Calu3 (cell line): ENCODE measurements around the gene ATP8A2. TPM values are rescaled to one million over a fixed set of nuclear protein-coding genes. Genes with fewer than 3 reads are reported as not detected.

ENCODE experiments used
- BruUV-seq: library from RNA; stranded (reverse); fragments of 400-500 nt; replicated peaks from 2 replicates; lab custom pipeline; 2021; lab: Mats Ljungman, UMichigan
- CTCF ChIA-PET: fragments of 300-600 bp; sonication (Branson Sonifier 250); formaldehyde crosslinking; loops from one replicate; lab custom pipeline; 2022; ENCODE audit warnings: antibody characterized with exemption; lab: Charles Lee
- DNase-seq: peaks from one replicate; pipeline ENCODE4 v3.0.0; 2022
- H3K27ac Mint-ChIP-seq: one replicate; pipeline ENCODE4 v1.8.0; 2022; ENCODE audit warnings: mixed read lengths; ENCODE audit not compliant: unreplicated experiment
- H3K27me3 Mint-ChIP-seq: one replicate; pipeline ENCODE4 v1.8.0; 2022; ENCODE audit warnings: mixed read lengths; ENCODE audit not compliant: unreplicated experiment
- H3K36me3 Mint-ChIP-seq: one replicate; pipeline ENCODE4 v1.8.0; 2022; ENCODE audit warnings: mild to moderate bottlenecking, moderate library complexity, mixed read lengths; ENCODE audit not compliant: insufficient read depth, unreplicated experiment
- H3K4me1 Mint-ChIP-seq: one replicate; pipeline ENCODE4 v1.8.0; 2022; ENCODE audit warnings: mild to moderate bottlenecking, low read depth, mixed read lengths; ENCODE audit not compliant: unreplicated experiment
- H3K4me3 Mint-ChIP-seq: one replicate; pipeline ENCODE4 v1.8.0; 2022; ENCODE audit warnings: mild to moderate bottlenecking, low read depth, moderate library complexity, mixed read lengths; ENCODE audit not compliant: unreplicated experiment
- H3K9me3 Mint-ChIP-seq: one replicate; pipeline ENCODE4 v1.8.0; 2022; ENCODE audit warnings: low read depth, mixed read lengths; ENCODE audit not compliant: unreplicated experiment
- intact Hi-C: fragments of 100-400 bp; cut with micrococcal nuclease; formaldehyde crosslinking; loops from one replicate; pipeline ENCODE4 v1.10.0; 2022; ENCODE audit not compliant: unreplicated experiment
- total RNA-seq: library from RNA; stranded (reverse); gene quantifications from 2 replicates; pipeline ENCODE4 v1.2.3, GENCODE V29; 2022
- TF ChIP-seq, protein P1 (sequence below): fragments of 200-600 bp; IDR thresholded peaks from one replicate; pipeline ENCODE4 v1.8.0; 2022; ENCODE audit warnings: antibody characterized with exemption; ENCODE audit not compliant: unreplicated experiment

Gene ATP8A2
- total RNA-seq, 1 experiment from 2014 or later: 0.05 TPM

GRCh38 chr13:25678398-25678797 is 306.6 kb downstream of the ATP8A2 start:
- Mint-ChIP-seq H3K9me3 (peaks cover 2% of the 10 kb centered on the region), H3K4me1 (no peaks in the 10 kb centered on the region), H3K27me3 (peaks cover 81% of the 10 kb centered on the region), H3K4me3 (no peak overlapping the region), H3K27ac (no peak overlapping the region), H3K36me3 (no peaks in the 10 kb centered on the region)
- intact Hi-C loops: no loop called here
- TF ChIP-seq, protein P1, sequence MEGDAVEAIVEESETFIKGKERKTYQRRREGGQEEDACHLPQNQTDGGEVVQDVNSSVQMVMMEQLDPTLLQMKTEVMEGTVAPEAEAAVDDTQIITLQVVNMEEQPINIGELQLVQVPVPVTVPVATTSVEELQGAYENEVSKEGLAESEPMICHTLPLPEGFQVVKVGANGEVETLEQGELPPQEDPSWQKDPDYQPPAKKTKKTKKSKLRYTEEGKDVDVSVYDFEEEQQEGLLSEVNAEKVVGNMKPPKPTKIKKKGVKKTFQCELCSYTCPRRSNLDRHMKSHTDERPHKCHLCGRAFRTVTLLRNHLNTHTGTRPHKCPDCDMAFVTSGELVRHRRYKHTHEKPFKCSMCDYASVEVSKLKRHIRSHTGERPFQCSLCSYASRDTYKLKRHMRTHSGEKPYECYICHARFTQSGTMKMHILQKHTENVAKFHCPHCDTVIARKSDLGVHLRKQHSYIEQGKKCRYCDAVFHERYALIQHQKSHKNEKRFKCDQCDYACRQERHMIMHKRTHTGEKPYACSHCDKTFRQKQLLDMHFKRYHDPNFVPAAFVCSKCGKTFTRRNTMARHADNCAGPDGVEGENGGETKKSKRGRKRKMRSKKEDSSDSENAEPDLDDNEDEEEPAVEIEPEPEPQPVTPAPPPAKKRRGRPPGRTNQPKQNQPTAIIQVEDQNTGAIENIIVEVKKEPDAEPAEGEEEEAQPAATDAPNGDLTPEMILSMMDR: no peak
- BruUV-seq: no TSS peak
- DNase-seq: peak; percentile 3
- CTCF ChIA-PET: no interaction called here

GRCh38 chr13:25679159-25679558 is 307.4 kb downstream of the ATP8A2 start:
- H3K27ac Mint-ChIP-seq: no peak overlapping the region
- H3K4me1 Mint-ChIP-seq: no peaks in the 10 kb centered on the region
- no peak for DNase-seq
- no peaks in the 10 kb centered on the region for H3K36me3 Mint-ChIP-seq
- H3K27me3 Mint-ChIP-seq: peaks cover 73% of the 10 kb centered on the region
- BruUV-seq: no TSS peak
- H3K4me3 Mint-ChIP-seq: no peak overlapping the region
- H3K9me3 Mint-ChIP-seq: peaks cover 2% of the 10 kb centered on the region
- CTCF ChIA-PET: no interaction called here
- intact Hi-C loops: no loop called here
- TF ChIP-seq, protein P1: no peak

DNA sequence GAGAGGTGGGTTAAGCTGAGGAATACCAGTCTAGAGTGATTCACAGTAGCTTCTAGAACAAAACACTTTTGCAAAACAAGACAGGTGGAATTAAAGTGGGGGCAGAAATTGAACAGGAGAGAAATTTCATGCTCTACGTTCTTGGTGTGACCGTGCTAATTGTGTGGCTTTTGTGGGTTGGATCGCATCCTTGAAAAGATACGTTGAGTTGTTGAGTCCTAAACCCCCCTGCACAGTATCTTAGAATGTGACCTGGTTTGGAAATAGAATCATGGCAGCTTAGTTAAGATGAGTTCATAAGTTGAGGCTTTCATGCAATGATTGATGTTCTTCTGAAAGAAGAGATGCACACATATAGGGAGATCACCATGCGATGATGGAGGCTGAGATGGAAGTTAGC is 308.2 kb downstream of the ATP8A2 start:
- Mint-ChIP-seq H3K4me3 (no peak overlapping the region), H3K9me3 (peaks cover 2% of the 10 kb centered on the region), H3K36me3 (no peaks in the 10 kb centered on the region), H3K27me3 (peaks cover 65% of the 10 kb centered on the region), H3K4me1 (no peaks in the 10 kb centered on the region), H3K27ac (no peak overlapping the region)
- CTCF ChIA-PET: no interaction called here
- intact Hi-C loops: no loop called here
- TF ChIP-seq, protein P1: no peak
- DNase-seq: no peak
- no TSS peak for BruUV-seq

DNA sequence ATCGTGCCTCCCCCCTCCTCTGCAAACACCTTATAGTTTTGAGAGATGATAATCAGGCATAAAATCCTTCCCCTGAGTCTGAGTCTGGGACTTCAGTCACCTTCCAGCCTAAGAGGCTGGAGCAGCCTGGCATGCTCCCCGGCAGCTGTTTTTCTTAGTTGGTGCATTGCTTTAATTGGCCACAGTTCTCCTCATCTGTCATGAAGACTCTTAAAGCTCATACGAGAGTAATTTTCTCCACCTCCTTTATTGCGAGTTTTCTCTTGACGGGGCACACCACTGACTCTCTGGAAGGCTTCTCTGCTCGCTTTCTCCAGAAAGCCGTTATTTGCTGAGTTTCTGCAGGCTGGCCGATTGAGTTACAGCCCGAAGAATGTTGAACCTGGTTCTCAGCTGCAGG is 310.5 kb downstream of the ATP8A2 start:
- Mint-ChIP-seq H3K4me3 (no peak overlapping the region), H3K27me3 (peaks cover 56% of the 10 kb centered on the region), H3K9me3 (peaks cover 2% of the 10 kb centered on the region), H3K4me1 (no peaks in the 10 kb centered on the region), H3K36me3 (no peaks in the 10 kb centered on the region), H3K27ac (no peak overlapping the region)
- CTCF ChIA-PET: no interaction called here
- no TSS peak for BruUV-seq
- TF ChIP-seq, protein P1: no peak
- DNase-seq: no peak
- intact Hi-C loops: no loop called here
